Left lung (tissue), 10 donors: Measurements from ENCODE around the gene ZGPAT. TPM values are rescaled to one million over a fixed set of nuclear protein-coding genes. Genes with fewer than 3 reads are reported as not detected.

Source experiments
- ATAC-seq: fragments of 200-7000 bp; cut with Tn5 transposase; one replicate; pipeline ENCODE4 v1.9.1; 2020; ENCODE audit warnings: moderate library complexity
- DNase-seq, 4 donors: peaks; one replicate each; pipeline ENCODE4 v3.0.0-alpha.2; 2013 to 2020
- H3K27ac ChIP-seq, 2 donors: fragments of 200-600 bp; sonication (generic) in 1 of 2; one replicate each; pipeline versions ENCODE4 v1.5.0 to v1.8.0; 2020 to 2021
- H3K27me3 ChIP-seq, 2 donors: fragments of 200-600 bp; sonication (generic) in 1 of 2; one replicate each; pipeline versions ENCODE4 v1.5.0 to v1.8.0; 2020 to 2021
- H3K36me3 ChIP-seq, 2 donors: fragments of 200-600 bp; sonication (generic) in 1 of 2; one replicate each; pipeline versions ENCODE4 v1.5.0 to v1.8.0; 2020 to 2021
- H3K4me1 ChIP-seq, 2 donors: fragments of 200-600 bp; one replicate each; pipeline ENCODE4 v1.8.0; 2021
- H3K4me3 ChIP-seq, 2 donors: fragments of 200-600 bp; sonication (generic) in 1 of 2; one replicate each; pipeline versions ENCODE4 v1.5.0 to v1.8.0; 2020 to 2021; ENCODE audit warnings: mild to moderate bottlenecking in 1 of 2
- H3K9me3 ChIP-seq, 2 donors: fragments of 200-600 bp; sonication (generic) in 1 of 2; one replicate each; pipeline versions ENCODE4 v1.5.0 to v1.8.0; 2020 to 2021
- CTCF ChIP-seq, 2 donors: fragments of 200-600 bp; sonication (generic) in 1 of 2; IDR thresholded peaks; one replicate each; pipeline versions ENCODE4 v1.5.0 to v1.8.0; 2021; ENCODE audit warnings: antibody characterized with exemption in 2 of 2
- intact Hi-C, 2 donors: fragments of 100-400 bp; cut with DNase I; formaldehyde crosslinking; loops; one replicate each; pipeline versions ENCODE4 v1.11.2 to v1.14.2; 2022
- polyA plus RNA-seq, 6 donors: library from polyadenylated mRNA; unstranded; fragments of 120-200 nt; gene quantifications; one replicate each; pipeline ENCODE4 v1.2.1, GENCODE V29; 2013; ENCODE audit not compliant: insufficient read length in 6 of 6
- total RNA-seq, 2 donors: library from RNA; stranded (reverse); fragmentation: NEBNext Ultra II Directional; extraction: Animal tissue kit (Norgen Biotek cat#: 25700); gene quantifications; one replicate each; pipeline ENCODE4 v1.2.1, GENCODE V29; 2021
- donor health status: DM: no; HTN: yes; CAD: no.
- donor health status: DM: no; HTN: no; CAD: no.

ZGPAT gene
- total and polyA plus RNA-seq, 8 donors: 13.7 to 28.8 (median 18.9) TPM

DNA sequence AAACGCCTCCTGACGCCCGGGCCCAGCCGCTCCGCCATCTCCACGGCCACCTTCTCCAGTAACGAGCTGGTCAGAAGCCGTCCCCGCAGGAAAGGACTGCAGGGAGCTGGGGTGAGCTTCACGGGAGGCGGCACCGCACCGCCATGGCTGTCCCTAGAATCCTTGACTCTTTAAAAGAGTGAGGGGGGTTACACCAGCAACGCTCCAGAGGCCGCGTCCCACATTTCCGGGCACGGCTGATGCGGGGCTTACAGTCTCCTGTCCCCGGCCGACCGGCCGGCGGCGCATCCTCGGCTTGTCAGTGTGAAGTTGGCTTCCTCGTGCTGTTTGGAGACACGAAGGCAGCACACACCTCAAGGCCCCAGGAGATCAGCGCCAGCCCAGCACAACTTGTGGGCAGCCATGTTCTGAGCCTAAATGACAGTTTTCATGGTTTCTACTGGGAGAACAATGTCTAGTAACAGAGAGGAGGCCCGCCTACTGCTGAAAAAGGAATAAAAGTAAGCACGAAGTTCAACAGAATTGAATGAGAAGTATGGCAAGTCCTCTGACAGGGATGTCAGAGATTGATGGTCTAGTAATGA lies 62.1 kb downstream of the ZGPAT start:
- H3K27ac ChIP-seq: no peak overlapping the region
- H3K36me3 ChIP-seq: peaks cover 0 to 21% of the 10 kb centered on the region in 2 donors
- H3K27me3 ChIP-seq: peaks cover 0 to 9% of the 10 kb centered on the region in 2 donors
- DNase-seq (peak in 1 of 4 donors; percentile 76), ATAC-seq (no peak)
- intact Hi-C loops: no loop called here
- no peak for TF ChIP-seq CTCF (IDR thresholded peaks at IDR 0.05)
- peaks cover 0 to 22% of the 10 kb centered on the region in 2 donors for H3K4me1 ChIP-seq
- H3K9me3 ChIP-seq: no peaks in the 10 kb centered on the region
- H3K4me3 ChIP-seq: no peak overlapping the region

DNA sequence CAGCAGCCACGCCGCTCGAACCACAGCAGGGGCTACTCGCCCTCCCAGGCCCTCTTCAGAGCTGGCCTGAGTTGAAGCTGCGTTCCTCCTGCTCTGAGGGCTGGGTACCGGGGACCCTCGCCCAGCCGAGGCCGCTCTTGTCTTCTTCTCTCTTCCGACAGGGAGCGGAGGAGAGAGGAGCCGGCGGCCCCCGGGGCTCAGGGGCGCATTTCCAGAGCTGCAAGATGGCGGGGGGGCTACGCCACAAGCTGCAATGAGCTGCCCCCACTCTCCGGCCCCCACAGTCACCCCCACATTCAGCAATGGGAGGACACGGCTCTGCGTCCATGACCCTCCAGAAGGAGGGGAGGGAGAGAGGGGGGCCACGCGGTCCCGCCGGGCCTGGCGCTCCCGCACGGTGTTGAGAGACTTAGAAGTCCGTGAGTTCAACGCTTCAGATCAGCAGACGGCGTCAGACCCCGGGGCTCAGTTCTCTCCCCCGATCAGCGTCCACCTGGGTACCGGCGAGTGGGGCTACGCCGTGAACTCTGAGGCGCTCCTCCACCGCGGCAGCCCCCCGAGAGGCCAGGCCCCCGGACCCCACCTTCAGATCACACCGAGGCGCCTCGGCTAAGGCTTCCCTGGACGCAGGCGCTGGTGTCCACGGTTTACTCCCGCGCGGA lies 63.3 kb downstream of the ZGPAT start:
- Histone ChIP-seq H3K36me3 (peaks cover 0 to 21% of the 10 kb centered on the region in 2 donors), H3K9me3 (no peaks in the 10 kb centered on the region), H3K27me3 (peaks cover 0 to 10% of the 10 kb centered on the region in 2 donors), H3K4me1 (peaks cover 0 to 24% of the 10 kb centered on the region in 2 donors), H3K4me3 (no peak overlapping the region), H3K27ac (no peak overlapping the region)
- intact Hi-C loops: no loop called here
- peak in 1 of 4 donors; percentile 70 for DNase-seq
- ATAC-seq: no peak
- TF ChIP-seq CTCF (IDR thresholded peaks at IDR 0.05): no peak

DNA sequence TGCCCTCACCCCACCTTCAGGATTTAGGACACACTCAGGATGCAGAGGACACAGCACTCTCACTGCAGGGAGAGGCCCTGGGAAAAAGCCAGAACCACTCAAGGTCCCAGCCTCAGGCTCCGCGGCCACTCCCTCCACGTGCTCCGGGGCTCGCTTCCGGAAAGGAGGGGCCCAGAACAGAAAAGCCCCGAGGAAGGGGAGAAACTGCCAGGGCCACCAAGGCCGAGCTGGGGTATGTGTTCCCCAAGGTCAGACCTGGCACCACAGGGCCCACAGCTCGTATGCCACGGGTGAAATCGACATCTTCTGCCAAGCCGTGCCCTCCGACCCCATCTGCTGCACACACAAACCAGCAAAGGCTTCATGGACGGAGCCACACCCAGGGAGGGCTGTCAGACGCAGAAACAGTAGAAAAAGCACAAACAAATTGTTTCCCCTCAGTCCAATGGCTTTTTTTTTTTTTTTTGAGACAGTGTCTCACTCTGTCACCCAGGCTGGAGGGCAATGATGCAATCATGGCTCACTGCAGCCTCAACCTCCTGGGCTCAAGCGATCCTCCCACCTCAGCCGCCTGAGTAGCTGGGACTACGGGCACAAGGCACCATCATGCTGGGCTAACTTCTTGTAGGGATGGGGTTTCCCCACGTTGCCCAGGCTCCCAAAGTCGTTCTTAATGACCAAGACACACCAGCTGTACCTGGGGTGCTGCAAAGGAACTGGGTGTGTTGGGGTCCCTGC lies 65.1 kb downstream of the ZGPAT start:
- peaks cover 0 to 10% of the 10 kb centered on the region in 2 donors for H3K27me3 ChIP-seq
- DNase-seq (peak in 1 of 4 donors; percentile 75), ATAC-seq (peak; percentile 63)
- H3K36me3 ChIP-seq: peaks cover 0 to 14% of the 10 kb centered on the region in 2 donors
- TF ChIP-seq CTCF (IDR thresholded peaks at IDR 0.05): no peak
- no peaks in the 10 kb centered on the region for H3K9me3 ChIP-seq
- intact Hi-C loops: no loop called here
- no peak overlapping the region for H3K27ac ChIP-seq
- no peak overlapping the region for H3K4me3 ChIP-seq
- peaks cover 0 to 24% of the 10 kb centered on the region in 2 donors for H3K4me1 ChIP-seq

- TF ChIP-seq CTCF (IDR thresholded peaks at IDR 0.05): no peak
- H3K9me3 ChIP-seq: no peaks in the 10 kb centered on the region
- no peak overlapping the region for H3K27ac ChIP-seq
- intact Hi-C loops: no loop called here
- H3K4me1 ChIP-seq: peaks cover 0 to 24% of the 10 kb centered on the region in 2 donors
- H3K27me3 ChIP-seq: peaks cover 0 to 10% of the 10 kb centered on the region in 2 donors
- ATAC-seq (no peak), DNase-seq (peak in 1 of 4 donors; percentile 63)
- peaks cover 0 to 11% of the 10 kb centered on the region in 2 donors for H3K36me3 ChIP-seq
- no peak overlapping the region for H3K4me3 ChIP-seq
Measured at GRCh38 chr20:63773571-63774241, 65.9 kb downstream of the ZGPAT start.
